ACC112 (cell line): ENCODE measurements around the gene TRMT2B.

ENCODE experiments used
- H2AFZ ChIP-seq: fragments of 200-600 bp; sonication (generic); one replicate; pipeline ENCODE4 v1.6.0; 2017; ENCODE audit warnings: antibody characterized with exemption, low read length; ENCODE audit not compliant: unreplicated experiment
- H3K27ac ChIP-seq: fragments of 200-600 bp; sonication (generic); 2 replicates; pipeline ENCODE4 v1.5.1; 2014; ENCODE audit warnings: low read depth, mild to moderate bottlenecking, antibody characterized with exemption, low read length, moderate library complexity
- H3K27me3 ChIP-seq: fragments of 200-600 bp; sonication (generic); 2 replicates; pipeline ENCODE4 v1.6.1; 2014; ENCODE audit warnings: mild to moderate bottlenecking, antibody characterized with exemption, low read length, moderate library complexity, mixed read lengths; ENCODE audit not compliant: insufficient read depth
- H3K36me3 ChIP-seq: fragments of 200-600 bp; sonication (generic); 2 replicates; pipeline ENCODE4 v1.6.1; 2016; ENCODE audit warnings: mild to moderate bottlenecking, antibody characterized with exemption, low read length, moderate library complexity, mixed read lengths; ENCODE audit not compliant: insufficient read depth
- H3K4me1 ChIP-seq: fragments of 200-600 bp; sonication (generic); one replicate; pipeline ENCODE4 v1.6.1; 2016; ENCODE audit warnings: low read length, mixed read lengths; ENCODE audit not compliant: insufficient read depth, unreplicated experiment, control insufficient read depth
- H3K4me3 ChIP-seq: fragments of 200-600 bp; sonication (generic); 2 replicates; pipeline ENCODE4 v1.5.1; 2014; ENCODE audit warnings: mild to moderate bottlenecking, low read depth, low read length
- H3K79me2 ChIP-seq: fragments of 200-600 bp; sonication (generic); one replicate; pipeline ENCODE4 v1.6.0; 2016; ENCODE audit warnings: low read length; ENCODE audit not compliant: control insufficient read depth, unreplicated experiment, insufficient read depth

Gene TRMT2B

GRCh38 chrX:101051549-101052302 is at the start of gene TRMT2B:
TSS of gene TRMT2B (minus strand) at chrX:101052111. CDS start at chrX:101042289, 9,822 bp downstream.
- H3K4me3 ChIP-seq, result peak within 1 kb of the TSS; percentile 86
- H3K4me1 ChIP-seq, result peaks cover 2% of the 10 kb centered on the region
- no peaks in the 10 kb centered on the region for H3K27me3 ChIP-seq
- peaks cover 5% of the 10 kb centered on the region for H3K79me2 ChIP-seq
- H3K27ac ChIP-seq, result peak within 1 kb of the TSS; percentile 76
- no peaks in the 10 kb centered on the region for H3K36me3 ChIP-seq
- peak within 1 kb of the TSS; percentile 91 for H2AFZ ChIP-seq

- H3K4me3 ChIP-seq, result peak within 1 kb of the TSS; percentile 87
- peaks cover 28% of the 10 kb centered on the region for H3K79me2 ChIP-seq
- no peaks in the 10 kb centered on the region for H3K36me3 ChIP-seq
- H3K4me1 ChIP-seq, result peaks cover 6% of the 10 kb centered on the region
- H3K27me3 ChIP-seq, result no peaks in the 10 kb centered on the region
- H3K27ac ChIP-seq, result peak within 1 kb of the TSS; percentile 77
- H2AFZ ChIP-seq, result peak within 1 kb of the TSS; percentile 58
Measured at GRCh38 chrX:101097546-101098453, 45.9 kb upstream of the TRMT2B start, which contains the start of gene CENPI. TSS of gene CENPI (plus strand) at chrX:101098204. CDS start at chrX:101101071, 2,867 bp downstream.

GRCh38 chrX:101091817-101092216 is 39.9 kb upstream of the TRMT2B start:
- Histone ChIP-seq H3K79me2 (no peaks in the 10 kb centered on the region), H3K27ac (no peak overlapping the region), H3K4me3 (no peak overlapping the region), H3K4me1 (no peaks in the 10 kb centered on the region), H2AFZ (no peak overlapping the region), H3K27me3 (no peaks in the 10 kb centered on the region), H3K36me3 (no peaks in the 10 kb centered on the region)

GRCh38 chrX:101081231-101081630 is 29.3 kb upstream of the TRMT2B start:
- Histone ChIP-seq H3K79me2 (no peaks in the 10 kb centered on the region), H3K36me3 (no peaks in the 10 kb centered on the region), H3K4me3 (no peak overlapping the region), H3K27me3 (no peaks in the 10 kb centered on the region), H2AFZ (no peak overlapping the region), H3K27ac (no peak overlapping the region), H3K4me1 (peaks cover 2% of the 10 kb centered on the region)

- H3K4me3 ChIP-seq, result no peak overlapping the region
- H3K27ac ChIP-seq, result no peak overlapping the region
- H3K27me3 ChIP-seq, result no peaks in the 10 kb centered on the region
- no peaks in the 10 kb centered on the region for H3K36me3 ChIP-seq
- H3K79me2 ChIP-seq, result no peaks in the 10 kb centered on the region
- H3K4me1 ChIP-seq, result peaks cover 2% of the 10 kb centered on the region
- no peak overlapping the region for H2AFZ ChIP-seq
Measured at GRCh38 chrX:101080326-101081124, 28.6 kb upstream of the TRMT2B start.

GRCh38 chrX:101079736-101080270 is 27.9 kb upstream of the TRMT2B start:
- Histone ChIP-seq H3K79me2 (no peaks in the 10 kb centered on the region), H3K27me3 (no peaks in the 10 kb centered on the region), H3K27ac (no peak overlapping the region), H3K4me3 (no peak overlapping the region), H3K4me1 (peaks cover 2% of the 10 kb centered on the region), H2AFZ (no peak overlapping the region), H3K36me3 (no peaks in the 10 kb centered on the region)

GRCh38 chrX:101078716-101079598 is 27.0 kb upstream of the TRMT2B start, which contains the start of gene TMEM35A:
TSS of gene TMEM35A (plus strand) at chrX:101078879. CDS start at chrX:101079003, 124 bp downstream.
- Histone ChIP-seq H3K27ac (no peak within 1 kb of the TSS), H3K79me2 (no peaks in the 10 kb centered on the region), H3K27me3 (no peaks in the 10 kb centered on the region), H3K4me1 (peaks cover 2% of the 10 kb centered on the region), H3K4me3 (peak within 1 kb of the TSS; percentile 67), H2AFZ (peak within 1 kb of the TSS; percentile 22), H3K36me3 (no peaks in the 10 kb centered on the region)

- Histone ChIP-seq H3K79me2 (no peaks in the 10 kb centered on the region), H2AFZ (no peak overlapping the region), H3K36me3 (no peaks in the 10 kb centered on the region), H3K27ac (no peak overlapping the region), H3K4me3 (no peak overlapping the region), H3K27me3 (no peaks in the 10 kb centered on the region), H3K4me1 (no peaks in the 10 kb centered on the region)
Measured at GRCh38 chrX:101071582-101071981, 19.7 kb upstream of the TRMT2B start.

GRCh38 chrX:101062176-101062575 is 10.3 kb upstream of the TRMT2B start:
- Histone ChIP-seq H3K4me3 (no peak overlapping the region), H3K36me3 (no peaks in the 10 kb centered on the region), H3K4me1 (peaks cover 3% of the 10 kb centered on the region), H3K27ac (no peak overlapping the region), H2AFZ (peak overlapping the region; percentile 5), H3K79me2 (no peaks in the 10 kb centered on the region), H3K27me3 (no peaks in the 10 kb centered on the region)
